SK-N-SH (cell line): ENCODE results near the gene SRGAP3. TPM values are rescaled to one million over a fixed set of nuclear protein-coding genes. Genes with fewer than 3 reads are reported as not detected.

Source experiments
- CTCF ChIA-PET: fragments of 300-600, 350-600 bp; formaldehyde crosslinking; extraction: SDS; loops from one replicate; lab custom pipeline; 2021; lab: Yijun Ruan, JAX
- POLR2A ChIA-PET: fragments of 350-600 bp; sonication (Branson Sonifier 250); formaldehyde crosslinking; extraction: SDS; loops from one replicate; lab custom pipeline; 2020; ENCODE audit warnings: antibody characterized with exemption, inconsistent platforms; lab: Yijun Ruan, JAX
- DNase-seq: peaks from one replicate; pipeline ENCODE4 v3.0.0; 2012
- H2AFZ ChIP-seq: fragments of 200-600 bp; sonication (generic); 2 replicates; pipeline ENCODE4 v1.8.1; 2016; ENCODE audit warnings: antibody characterized with exemption, mild to moderate bottlenecking, low read depth
- H3F3A ChIP-seq: fragments of 200-600 bp; sonication (generic); replicated peaks from 2 replicates; pipeline ENCODE3; 2016; ENCODE audit warnings: antibody characterized with exemption, mild to moderate bottlenecking; ENCODE audit not compliant: insufficient read depth
- H3K27ac ChIP-seq, 2 experiments: fragments of 200-500 bp in 1 of 2; fragments of 200-600 bp in 1 of 2; sonication (Bioruptor generic) in 1 of 2; sonication (generic), shearing (Covaris generic) in 1 of 2; 2 replicates each; pipeline versions ENCODE4 v1.5.1 to v1.6.1; 2014 to 2016; ENCODE audit warnings: low read depth in 2 of 2, inconsistent platforms in 1 of 2, low read length in 1 of 2, mild to moderate bottlenecking in 1 of 2, mixed read lengths in 1 of 2
- H3K27me3 ChIP-seq: fragments of 200-600 bp; sonication (generic), shearing (Covaris generic); 2 replicates; pipeline ENCODE4 v1.6.1; 2016; ENCODE audit warnings: mixed run types; ENCODE audit not compliant: insufficient read depth
- H3K36me3 ChIP-seq, 2 experiments: fragments of 200-500 bp in 1 of 2; fragments of 200-600 bp in 1 of 2; sonication (Bioruptor generic) in 1 of 2; sonication (generic) in 1 of 2; replicated peaks in 1 of 2; 2 replicates each; pipeline versions ENCODE3 to v1.5.1; 2014 to 2016; ENCODE audit warnings: low read length in 1 of 2, mild to moderate bottlenecking in 1 of 2; ENCODE audit not compliant: insufficient read depth in 2 of 2, control insufficient read depth in 1 of 2
- H3K4me1 ChIP-seq, 2 experiments: fragments of 200-500 bp in 1 of 2; fragments of 200-600 bp in 1 of 2; sonication (Bioruptor generic) in 1 of 2; sonication (generic), shearing (Covaris generic) in 1 of 2; 2 replicates each; pipeline versions ENCODE4 v1.5.1 to v1.6.1; 2014 to 2016; ENCODE audit warnings: low read depth in 1 of 2, low read length in 1 of 2, mixed run types in 1 of 2; ENCODE audit not compliant: insufficient read depth in 2 of 2, control insufficient read depth in 1 of 2
- H3K4me2 ChIP-seq: fragments of 200-600 bp; sonication (generic), shearing (Covaris generic); 2 replicates; pipeline ENCODE4 v1.6.1; 2017; ENCODE audit warnings: mixed run types
- H3K4me3 ChIP-seq, 2 experiments: fragments of 200-500 bp in 1 of 2; fragments of 200-600 bp in 1 of 2; sonication (Bioruptor generic) in 1 of 2; sonication (generic), shearing (Covaris generic) in 1 of 2; 2 replicates each; pipeline versions ENCODE4 v1.5.1 to v1.8.1; 2014 to 2016; ENCODE audit warnings: low read depth in 2 of 2, inconsistent platforms in 1 of 2, low read length in 1 of 2, mild to moderate bottlenecking in 1 of 2, mixed read lengths in 1 of 2, moderate library complexity in 1 of 2
- H3K79me2 ChIP-seq: fragments of 200-600 bp; sonication (generic); 2 replicates; pipeline ENCODE4 v1.8.1; 2017; ENCODE audit warnings: mild to moderate bottlenecking; ENCODE audit not compliant: insufficient read depth
- H3K9ac ChIP-seq: fragments of 200-600 bp; sonication (generic); 2 replicates; pipeline ENCODE4 v1.6.1; 2017; ENCODE audit warnings: mixed run types
- H3K9me2 ChIP-seq: fragments of 200-600 bp; sonication (generic); 2 replicates; pipeline ENCODE4 v1.6.1; 2017; ENCODE audit warnings: mixed run types
- H3K9me3 ChIP-seq: fragments of 200-600 bp; sonication (generic); 2 replicates; pipeline ENCODE4 v1.6.1; 2017; ENCODE audit warnings: mixed run types, mild to moderate bottlenecking, moderate library complexity
- H4K20me1 ChIP-seq: fragments of 200-600 bp; sonication (generic); 2 replicates; pipeline ENCODE4 v1.6.1; 2017; ENCODE audit warnings: mild to moderate bottlenecking, mixed run types; ENCODE audit not compliant: insufficient read depth
- EZH2phosphoT487 ChIP-seq: fragments of 200-600 bp; sonication (generic); IDR thresholded peaks from 2 replicates; pipeline ENCODE4 v1.6.1; 2017; ENCODE audit warnings: low read depth, mixed run types, mild to moderate bottlenecking, antibody characterized with exemption, moderate library complexity, borderline replicate concordance
- FOSL2 ChIP-seq: IDR thresholded peaks from 2 replicates; pipeline ENCODE4 v1.4.0; 2012; ENCODE audit warnings: low read depth, mild to moderate bottlenecking, moderate library complexity, borderline replicate concordance
- NFIC ChIP-seq: IDR thresholded peaks from 2 replicates; pipeline ENCODE4 v1.4.0; 2012; ENCODE audit warnings: borderline replicate concordance
- NRF1 ChIP-seq: IDR thresholded peaks from 2 replicates; pipeline ENCODE4 v1.6.1; 2012; ENCODE audit warnings: low read depth, mild to moderate bottlenecking, low read length
- RAD21 ChIP-seq: IDR thresholded peaks from 2 replicates; pipeline ENCODE4 v1.6.1; 2012; ENCODE audit warnings: mild to moderate bottlenecking, low read length
- RCOR1 ChIP-seq: fragments of 150-350 bp; IDR thresholded peaks from 2 replicates; pipeline ENCODE4 v1.6.1; 2017; ENCODE audit warnings: antibody characterized with exemption, low read length
- SMC3 ChIP-seq: IDR thresholded peaks from 2 replicates; pipeline ENCODE4 v1.6.1; 2012; ENCODE audit warnings: low read depth, low read length, improper control_type of control experiment
- TAF1 ChIP-seq: IDR thresholded peaks from 2 replicates; pipeline ENCODE4 v1.6.1; 2012; ENCODE audit warnings: low read depth, mild to moderate bottlenecking, low read length, moderate library complexity, borderline replicate concordance
- WGBS: methylation state at CpG from one replicate; pipeline ENCODE4 v1.1.6; 2017; ENCODE audit warnings: low lambda C conversion rate; 5-methylcytosine and 5-hydroxymethylcytosine counted together
- polyA plus RNA-seq, 3 experiments: library from polyadenylated mRNA; depleted of rRNA; stranded (reverse); fragments of >200 nt; gene quantifications; 2 replicates each; pipeline ENCODE4 v1.2.3, GENCODE V29; 2012
- TF ChIP-seq, protein P1 (sequence below): IDR thresholded peaks from 2 replicates; pipeline ENCODE4 v1.4.0; 2012; ENCODE audit warnings: low read depth, borderline replicate concordance
- TF ChIP-seq, protein P2 (sequence below): fragments of 200-600 bp; sonication (generic); IDR thresholded peaks from 2 replicates; pipeline ENCODE4 v1.6.1; 2017; ENCODE audit warnings: antibody characterized with exemption, mild to moderate bottlenecking, moderate library complexity
- TF ChIP-seq, protein P3 (sequence below): IDR thresholded peaks from 2 replicates; pipeline ENCODE4 v1.4.0; 2012; ENCODE audit warnings: low read depth, borderline replicate concordance

The SRGAP3 gene
- polyA plus RNA-seq, 1 of the 3 experiments (the other 2 are of a cell fraction), result 2.8 TPM

DNA sequence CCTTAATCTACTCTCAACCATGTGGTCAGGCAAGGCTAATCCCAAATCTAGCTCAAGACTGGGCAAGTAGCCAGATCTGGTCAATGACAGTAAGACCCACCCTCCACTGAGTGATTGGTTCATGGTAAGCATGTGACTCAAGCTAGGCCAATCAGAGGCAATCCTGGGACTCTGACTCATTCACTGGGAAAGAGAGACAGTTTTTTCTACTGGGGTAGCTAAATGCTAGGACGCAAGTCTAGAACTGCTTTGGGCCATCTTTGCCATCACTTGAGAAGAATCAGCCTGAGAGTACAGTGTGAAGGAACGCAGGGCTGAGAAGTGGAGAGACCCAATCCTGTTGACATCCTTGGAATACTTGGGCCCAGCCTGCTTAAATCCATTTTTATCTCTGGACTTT lies 276.8 kb downstream of the SRGAP3 start:
- Histone ChIP-seq H3K4me3 (no peak overlapping the region), H3K9me3 (no peaks in the 10 kb centered on the region), H3K9me2 (no peaks in the 10 kb centered on the region), H3K4me2 (no peak overlapping the region), H3K27me3 (no peaks in the 10 kb centered on the region), H2AFZ (no peak overlapping the region), H3K36me3 (no peaks in the 10 kb centered on the region), H3K79me2 (no peaks in the 10 kb centered on the region), H3K4me1 (peaks cover 0 to 4% of the 10 kb centered on the region in 2 experiments; a peak in 1 of 4 replicates), H4K20me1 (no peaks in the 10 kb centered on the region), H3F3A (no peaks in the 10 kb centered on the region), H3K27ac (no peak overlapping the region), H3K9ac (no peak overlapping the region)
- POLR2A ChIA-PET, result no interaction called here
- no peak for TF ChIP-seq TAF1
- TF ChIP-seq, protein P1, sequence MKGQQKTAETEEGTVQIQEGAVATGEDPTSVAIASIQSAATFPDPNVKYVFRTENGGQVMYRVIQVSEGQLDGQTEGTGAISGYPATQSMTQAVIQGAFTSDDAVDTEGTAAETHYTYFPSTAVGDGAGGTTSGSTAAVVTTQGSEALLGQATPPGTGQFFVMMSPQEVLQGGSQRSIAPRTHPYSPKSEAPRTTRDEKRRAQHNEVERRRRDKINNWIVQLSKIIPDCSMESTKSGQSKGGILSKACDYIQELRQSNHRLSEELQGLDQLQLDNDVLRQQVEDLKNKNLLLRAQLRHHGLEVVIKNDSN, result 0 out of 2 replicates have a peak, but pooled peaks have one; percentile 29
- TF ChIP-seq NFIC, result no peak
- DNase-seq, result no peak
- CTCF ChIA-PET, result interaction anchor here (1.0 to 12.9 kb wide), 12 partner anchors 10 to 390 kb away, joined by 3 to 151 read pairs (median 4); partner anchors contain the start of genes OXTR, RAD18 and THUMPD3
- 95% methylated on average over 2 of the region's 2 CpGs for WGBS

DNA sequence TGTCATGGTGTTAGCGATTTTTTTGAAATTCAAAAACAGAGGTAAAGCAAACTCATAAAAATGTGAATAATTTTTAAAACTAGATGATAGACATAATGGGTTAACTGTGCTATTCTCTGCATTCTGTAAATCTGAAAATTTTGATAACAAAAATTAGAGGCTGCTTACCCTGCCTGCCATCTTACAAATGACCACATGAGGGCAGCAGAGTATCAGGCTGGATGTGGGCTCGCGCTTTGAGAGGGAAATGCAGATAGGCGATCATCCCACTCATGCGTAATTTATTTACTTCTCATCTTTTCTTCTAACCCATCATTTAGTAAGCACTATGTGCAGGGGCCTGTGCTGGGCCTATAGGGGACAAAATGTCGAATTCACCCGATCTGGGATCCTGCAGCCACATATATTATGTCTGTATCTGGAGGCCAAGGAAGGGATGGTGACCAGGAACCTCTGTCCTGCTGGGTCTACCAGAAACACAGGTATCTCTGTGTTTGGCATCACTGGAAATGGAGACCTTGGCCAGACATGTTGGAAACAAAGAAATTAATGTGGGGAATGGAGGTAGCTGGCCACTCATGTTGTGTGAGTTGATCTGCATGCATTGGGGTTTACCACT lies 278.4 kb downstream of the SRGAP3 start:
- ChIA-PET CTCF (interaction anchor here (0.7 to 12.9 kb wide), 33 partner anchors 8 to 392 kb away, joined by 3 to 151 read pairs (median 4); partner anchors contain the start of genes OXTR, RAD18 and THUMPD3), POLR2A (no interaction called here)
- Histone ChIP-seq H3K4me1 (peaks cover 0 to 4% of the 10 kb centered on the region in 2 experiments; a peak in 1 of 4 replicates), H3K9me3 (no peaks in the 10 kb centered on the region)
- WGBS, result 3% methylated on average over 7 of the region's 7 CpGs
- TF ChIP-seq RAD21 (peak; percentile 97), RCOR1 (0 out of 2 replicates have a peak, but pooled peaks have one; percentile 19), FOSL2 (no peak), EZH2phosphoT487 (no peak), SMC3 (peak; percentile 93), NRF1 (peak; percentile 11; the same call in 1 of the 2 replicates)
- TF ChIP-seq, protein P2, sequence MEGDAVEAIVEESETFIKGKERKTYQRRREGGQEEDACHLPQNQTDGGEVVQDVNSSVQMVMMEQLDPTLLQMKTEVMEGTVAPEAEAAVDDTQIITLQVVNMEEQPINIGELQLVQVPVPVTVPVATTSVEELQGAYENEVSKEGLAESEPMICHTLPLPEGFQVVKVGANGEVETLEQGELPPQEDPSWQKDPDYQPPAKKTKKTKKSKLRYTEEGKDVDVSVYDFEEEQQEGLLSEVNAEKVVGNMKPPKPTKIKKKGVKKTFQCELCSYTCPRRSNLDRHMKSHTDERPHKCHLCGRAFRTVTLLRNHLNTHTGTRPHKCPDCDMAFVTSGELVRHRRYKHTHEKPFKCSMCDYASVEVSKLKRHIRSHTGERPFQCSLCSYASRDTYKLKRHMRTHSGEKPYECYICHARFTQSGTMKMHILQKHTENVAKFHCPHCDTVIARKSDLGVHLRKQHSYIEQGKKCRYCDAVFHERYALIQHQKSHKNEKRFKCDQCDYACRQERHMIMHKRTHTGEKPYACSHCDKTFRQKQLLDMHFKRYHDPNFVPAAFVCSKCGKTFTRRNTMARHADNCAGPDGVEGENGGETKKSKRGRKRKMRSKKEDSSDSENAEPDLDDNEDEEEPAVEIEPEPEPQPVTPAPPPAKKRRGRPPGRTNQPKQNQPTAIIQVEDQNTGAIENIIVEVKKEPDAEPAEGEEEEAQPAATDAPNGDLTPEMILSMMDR, result peak; percentile 98
- TF ChIP-seq, protein P3, sequence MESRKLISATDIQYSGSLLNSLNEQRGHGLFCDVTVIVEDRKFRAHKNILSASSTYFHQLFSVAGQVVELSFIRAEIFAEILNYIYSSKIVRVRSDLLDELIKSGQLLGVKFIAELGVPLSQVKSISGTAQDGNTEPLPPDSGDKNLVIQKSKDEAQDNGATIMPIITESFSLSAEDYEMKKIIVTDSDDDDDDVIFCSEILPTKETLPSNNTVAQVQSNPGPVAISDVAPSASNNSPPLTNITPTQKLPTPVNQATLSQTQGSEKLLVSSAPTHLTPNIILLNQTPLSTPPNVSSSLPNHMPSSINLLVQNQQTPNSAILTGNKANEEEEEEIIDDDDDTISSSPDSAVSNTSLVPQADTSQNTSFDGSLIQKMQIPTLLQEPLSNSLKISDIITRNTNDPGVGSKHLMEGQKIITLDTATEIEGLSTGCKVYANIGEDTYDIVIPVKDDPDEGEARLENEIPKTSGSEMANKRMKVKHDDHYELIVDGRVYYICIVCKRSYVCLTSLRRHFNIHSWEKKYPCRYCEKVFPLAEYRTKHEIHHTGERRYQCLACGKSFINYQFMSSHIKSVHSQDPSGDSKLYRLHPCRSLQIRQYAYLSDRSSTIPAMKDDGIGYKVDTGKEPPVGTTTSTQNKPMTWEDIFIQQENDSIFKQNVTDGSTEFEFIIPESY, result no peak
- TF ChIP-seq, all 33 proteins: peak for 5
- Histone ChIP-seq H3K9ac (no peak overlapping the region), H3K27me3 (no peaks in the 10 kb centered on the region), H2AFZ (no peak overlapping the region), H3K27ac (no peak overlapping the region), H3K4me2 (no peak overlapping the region), H3K36me3 (no peaks in the 10 kb centered on the region), H4K20me1 (no peaks in the 10 kb centered on the region), H3K9me2 (no peaks in the 10 kb centered on the region), H3K4me3 (peak overlapping the region in 1 of 2 experiments; percentile 13; a peak in 1 of 4 replicates), H3F3A (no peaks in the 10 kb centered on the region), H3K79me2 (no peaks in the 10 kb centered on the region)
- peak; percentile 69 for DNase-seq
